H1 (cell line): ENCODE measurements around the gene SLC25A21. TPM values are rescaled to one million over a fixed set of nuclear protein-coding genes. Genes with fewer than 3 reads are reported as not detected.

ENCODE experiments used
- CBX8 ChIP-seq: fragments of 300-800, 300-1000 bp; sonication (generic); IDR thresholded peaks from 2 replicates; pipeline ENCODE4 v1.7.1; 2016; ENCODE audit warnings: low read depth, low read length, borderline replicate concordance
- CHD1 ChIP-seq: IDR thresholded peaks from 2 replicates; pipeline ENCODE4 v1.6.1; 2012; ENCODE audit warnings: low read depth, low read length, improper control_type of control experiment
- CHD7 ChIP-seq: fragments of 300-600 bp; sonication (generic); IDR thresholded peaks from 2 replicates; pipeline ENCODE4 v1.7.1; 2012; ENCODE audit warnings: low read length, moderate library complexity, mild to moderate bottlenecking, inconsistent platforms; ENCODE audit not compliant: insufficient replicate concordance
- EGR1 ChIP-seq: IDR thresholded peaks from 2 replicates; pipeline ENCODE4 v1.6.1; 2011; ENCODE audit warnings: low read depth, low read length, borderline replicate concordance
- GABPA ChIP-seq: IDR thresholded peaks from 2 replicates; pipeline ENCODE4 v1.6.1; 2011; ENCODE audit warnings: mild to moderate bottlenecking, low read length, moderate library complexity, borderline replicate concordance; ENCODE audit not compliant: insufficient read depth
- GTF2F1 ChIP-seq: IDR thresholded peaks from 2 replicates; pipeline ENCODE4 v1.6.1; 2012; ENCODE audit warnings: low read depth, low read length, improper control_type of control experiment, borderline replicate concordance
- JUND ChIP-seq: IDR thresholded peaks from 2 replicates; pipeline ENCODE4 v1.6.1; 2011; ENCODE audit warnings: mild to moderate bottlenecking, improper control_type of control experiment, low read length
- RAD21 ChIP-seq, 2 experiments: IDR thresholded peaks in 1 of 2; conservative IDR thresholded peaks in 1 of 2; 2 replicates each; pipeline ENCODE4 v1.6.1; 2011; ENCODE audit warnings: low read depth in 2 of 2, low read length in 2 of 2, improper control_type of control experiment in 1 of 2, inconsistent platforms in 1 of 2, mild to moderate bottlenecking in 1 of 2, moderate library complexity in 1 of 2
- SP4 ChIP-seq: IDR thresholded peaks from 2 replicates; pipeline ENCODE4 v1.6.1; 2012; ENCODE audit warnings: low read length, inconsistent platforms
- SUZ12 ChIP-seq: fragments of 200-600 bp; sonication (generic); IDR thresholded peaks from 2 replicates; pipeline ENCODE4 v1.6.1; 2012; ENCODE audit warnings: mild to moderate bottlenecking, inconsistent platforms, low read length, moderate library complexity, mixed read lengths
- polyA plus RNA-seq, 7 experiments: library from polyadenylated mRNA; depleted of rRNA in 3 of 7; stranded (reverse) in 5 of 7; unstranded in 2 of 7; fragments of >200 nt in 5 of 7; fragments of 200-250 nt in 2 of 7; gene quantifications; 1 replicate in 5 of 7; 2 replicates in 1 of 7; 4 replicates in 1 of 7; pipeline versions ENCODE4 v1.2.1 to v1.2.3, GENCODE V29; 2011 to 2013; ENCODE audit warnings: missing spikeins in 2 of 7, mixed read lengths in 2 of 7
- total RNA-seq: library from RNA; stranded (reverse); fragmentation: NEBNext Ultra II Directional; extraction: Animal tissue kit (Norgen Biotek cat#: 25700); gene quantifications from 2 replicates; pipeline ENCODE4 v1.2.1, GENCODE V29; 2021

Gene SLC25A21
- total and polyA plus RNA-seq, 2 of the 8 experiments (the other 6 are each of a cell fraction or from before 2014, with no cell fraction given) = 6.9 to 15.7 TPM

DNA sequence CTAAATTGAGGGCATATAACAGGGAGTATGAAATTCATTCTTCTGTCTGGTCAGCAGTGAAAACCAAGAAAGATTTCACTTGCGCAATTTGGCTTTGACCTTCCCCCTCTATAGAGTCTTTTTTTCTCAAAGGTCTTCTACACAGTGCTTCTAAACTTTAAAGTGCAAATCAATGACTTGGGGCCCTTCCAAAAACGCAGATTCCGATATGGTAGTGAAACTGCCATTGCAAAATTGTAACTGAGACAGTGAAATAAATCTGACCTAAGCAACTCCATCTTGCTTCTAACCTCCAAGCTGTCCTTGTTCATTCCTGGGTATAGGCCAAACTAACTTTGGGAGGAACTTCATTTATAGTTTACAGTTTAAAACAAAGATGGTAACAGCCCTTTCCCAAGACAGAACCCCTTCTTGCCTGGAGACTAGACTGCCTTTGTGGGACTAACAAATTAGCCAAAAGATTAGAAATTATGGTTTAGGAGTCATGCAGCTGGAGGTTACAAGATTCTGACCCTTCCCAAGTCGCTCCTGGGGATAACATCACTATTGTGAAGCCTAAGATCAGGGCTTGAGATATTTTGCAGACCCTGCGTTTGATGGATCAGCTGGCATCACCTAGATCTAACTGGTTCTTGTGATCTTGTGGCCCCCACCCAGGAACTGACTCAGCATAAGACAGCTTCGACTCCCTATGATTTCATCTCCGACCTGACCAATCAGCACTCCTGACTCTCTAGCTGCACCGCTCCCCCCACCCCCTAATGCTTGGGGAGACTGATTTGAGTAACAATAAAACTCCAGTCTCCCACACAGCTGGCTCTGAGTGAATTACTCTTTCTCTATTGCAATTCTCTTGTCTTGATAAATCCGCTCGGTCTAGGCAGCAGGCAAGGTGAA lies 5.0 kb downstream of the SLC25A21 start (continued):
- TF ChIP-seq GTF2F1 (no peak), CHD1 (no peak), JUND (no peak), GABPA (no peak), RAD21 (IDR thresholded peaks at IDR 0.05 in 1 of 2, conservative IDR thresholded peaks at IDR 0.05 in 1 of 2; ENCODE audit: low read depth in 2 of 2, low read length in 2 of 2) (no peak), CBX8 (no peak), CHD7 (no peak), SUZ12 (no peak), SP4 (no peak), EGR1 (no peak)
